ENCODE results near the gene ECT2L. TPM values are rescaled to one million over a fixed set of nuclear protein-coding genes. Genes with fewer than 3 reads are reported as not detected.

ECT2L gene
- total RNA-seq, 4 donors from 2014 or later = 0.13 to 0.56 (median 0.23) TPM; not detected in 1

GRCh38 chr6:138856654-138857053 lies 60.8 kb downstream of the ECT2L start:
- no peaks in the 10 kb centered on the region for H3K27me3 ChIP-seq
- DNase-seq (ENCODE audit: low spot score in 2 of 2) = no peak
- H3K4me3 ChIP-seq = no peak overlapping the region
- WGBS = 70% methylated on average over 6 of the region's 6 CpGs
- no peaks in the 10 kb centered on the region for H3K36me3 ChIP-seq
- H3K27ac ChIP-seq = no peak overlapping the region
- H3K4me1 ChIP-seq = no peaks in the 10 kb centered on the region
- no peaks in the 10 kb centered on the region for H3K9me3 ChIP-seq
- TF ChIP-seq EP300 (IDR thresholded peaks at IDR 0.05) (no peak), POLR2A (IDR thresholded peaks at IDR 0.05) (no peak), POLR2AphosphoS5 (IDR thresholded peaks at IDR 0.05) (no peak)
- TF ChIP-seq, protein P1, sequence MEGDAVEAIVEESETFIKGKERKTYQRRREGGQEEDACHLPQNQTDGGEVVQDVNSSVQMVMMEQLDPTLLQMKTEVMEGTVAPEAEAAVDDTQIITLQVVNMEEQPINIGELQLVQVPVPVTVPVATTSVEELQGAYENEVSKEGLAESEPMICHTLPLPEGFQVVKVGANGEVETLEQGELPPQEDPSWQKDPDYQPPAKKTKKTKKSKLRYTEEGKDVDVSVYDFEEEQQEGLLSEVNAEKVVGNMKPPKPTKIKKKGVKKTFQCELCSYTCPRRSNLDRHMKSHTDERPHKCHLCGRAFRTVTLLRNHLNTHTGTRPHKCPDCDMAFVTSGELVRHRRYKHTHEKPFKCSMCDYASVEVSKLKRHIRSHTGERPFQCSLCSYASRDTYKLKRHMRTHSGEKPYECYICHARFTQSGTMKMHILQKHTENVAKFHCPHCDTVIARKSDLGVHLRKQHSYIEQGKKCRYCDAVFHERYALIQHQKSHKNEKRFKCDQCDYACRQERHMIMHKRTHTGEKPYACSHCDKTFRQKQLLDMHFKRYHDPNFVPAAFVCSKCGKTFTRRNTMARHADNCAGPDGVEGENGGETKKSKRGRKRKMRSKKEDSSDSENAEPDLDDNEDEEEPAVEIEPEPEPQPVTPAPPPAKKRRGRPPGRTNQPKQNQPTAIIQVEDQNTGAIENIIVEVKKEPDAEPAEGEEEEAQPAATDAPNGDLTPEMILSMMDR (IDR thresholded peaks at IDR 0.05) = no peak

DNA sequence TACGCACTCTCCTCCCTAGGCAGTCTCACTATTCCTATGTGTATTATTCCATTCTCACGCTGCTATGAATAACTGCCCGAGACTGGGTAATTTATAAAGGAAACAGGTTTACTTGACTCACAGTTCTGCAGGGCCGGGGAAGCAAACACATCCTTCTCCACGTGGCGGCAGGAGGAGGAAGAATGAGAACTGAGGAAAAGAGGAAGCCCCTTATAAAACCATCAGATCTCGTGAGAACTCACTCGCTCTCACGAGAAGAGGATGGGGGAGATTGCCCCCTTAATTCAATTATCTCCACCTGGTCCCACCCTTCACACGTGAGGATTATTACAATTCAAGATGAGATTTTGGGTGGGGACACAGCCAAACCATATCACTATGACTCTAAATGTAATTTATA lies 61.9 kb downstream of the ECT2L start:
- Histone ChIP-seq H3K4me3 (no peak overlapping the region), H3K27me3 (no peaks in the 10 kb centered on the region), H3K9me3 (no peaks in the 10 kb centered on the region), H3K36me3 (no peaks in the 10 kb centered on the region), H3K4me1 (no peaks in the 10 kb centered on the region), H3K27ac (no peak overlapping the region)
- WGBS = 67% methylated on average over 10 of the region's 10 CpGs
- no peak for DNase-seq (ENCODE audit: low spot score in 2 of 2)
- TF ChIP-seq EP300 (IDR thresholded peaks at IDR 0.05) (no peak), POLR2AphosphoS5 (IDR thresholded peaks at IDR 0.05) (no peak), POLR2A (IDR thresholded peaks at IDR 0.05) (no peak)
- TF ChIP-seq, protein P1 (IDR thresholded peaks at IDR 0.05) = no peak

- Histone ChIP-seq H3K36me3 (no peaks in the 10 kb centered on the region), H3K9me3 (no peaks in the 10 kb centered on the region), H3K27me3 (no peaks in the 10 kb centered on the region), H3K4me1 (peaks cover 3% of the 10 kb centered on the region), H3K4me3 (no peak overlapping the region), H3K27ac (no peak overlapping the region)
- DNase-seq (ENCODE audit: low spot score in 2 of 2) = no peak
- no peak for TF ChIP-seq POLR2A (IDR thresholded peaks at IDR 0.05)
- no peak for TF ChIP-seq POLR2AphosphoS5 (IDR thresholded peaks at IDR 0.05)
- 84% methylated on average over 8 of the region's 8 CpGs for WGBS
These were observed 66.6 kb downstream of the ECT2L start for GRCh38 chr6:138862456-138862855.

GRCh38 chr6:138863321-138863720 lies 67.4 kb downstream of the ECT2L start:
- H3K27ac ChIP-seq = no peak overlapping the region
- no peaks in the 10 kb centered on the region for H3K27me3 ChIP-seq
- TF ChIP-seq POLR2A (IDR thresholded peaks at IDR 0.05) (no peak), EP300 (IDR thresholded peaks at IDR 0.05) (no peak), POLR2AphosphoS5 (IDR thresholded peaks at IDR 0.05) (no peak)
- TF ChIP-seq, protein P1 (IDR thresholded peaks at IDR 0.05) = no peak
- 53% methylated on average over 9 of the region's 9 CpGs for WGBS
- no peak for DNase-seq (ENCODE audit: low spot score in 2 of 2)
- peaks cover 3% of the 10 kb centered on the region for H3K4me1 ChIP-seq
- no peak overlapping the region for H3K4me3 ChIP-seq
- no peaks in the 10 kb centered on the region for H3K9me3 ChIP-seq
- H3K36me3 ChIP-seq = no peaks in the 10 kb centered on the region

- Histone ChIP-seq H3K4me3 (no peak overlapping the region), H3K4me1 (peaks cover 3% of the 10 kb centered on the region), H3K36me3 (no peaks in the 10 kb centered on the region), H3K9me3 (no peaks in the 10 kb centered on the region), H3K27me3 (no peaks in the 10 kb centered on the region), H3K27ac (no peak overlapping the region)
- DNase-seq (ENCODE audit: low spot score in 2 of 2) = no peak
- 80% methylated on average over 6 of the region's 6 CpGs for WGBS
- TF ChIP-seq, protein P1 (IDR thresholded peaks at IDR 0.05) = no peak
- TF ChIP-seq EP300 (IDR thresholded peaks at IDR 0.05) = no peak
- no peak for TF ChIP-seq POLR2AphosphoS5 (IDR thresholded peaks at IDR 0.05)
- TF ChIP-seq POLR2A (IDR thresholded peaks at IDR 0.05) = no peak
These were observed 68.5 kb downstream of the ECT2L start for GRCh38 chr6:138864343-138864890.

Measured in suprapubic skin (tissue), 4 donors.